Measurements from ENCODE around the gene IKZF4.
A peak's percentile ranks its signal among the peaks of the same experiment; 100 is the strongest.
"Not testable (repeated sequence)": the region's sequence is repeated elsewhere in the genome, so short reads cannot be mapped to it uniquely, and the experiment has no call there.

IKZF4 gene

GRCh38 chr12:55996201-55996714, 24.6 kb upstream of the IKZF4 start:
- Histone ChIP-seq H3K79me2 (ENCODE audit: insufficient read depth, low read length) (no peaks in the 10 kb centered on the region), H3K27me3 (ENCODE audit: insufficient read depth, low read length, poor library complexity, severe bottlenecking) (no peaks in the 10 kb centered on the region), H3K9ac (ENCODE audit: low read depth, low read length, poor library complexity, severe bottlenecking) (no peak overlapping the region), H3K4me2 (ENCODE audit: low read depth, low read length, poor library complexity, severe bottlenecking) (no peak overlapping the region), H3K9me3 (ENCODE audit: insufficient read depth, low read depth, low read length) (no peaks in the 10 kb centered on the region), H4K20me1 (ENCODE audit: insufficient read depth, low read length, poor library complexity, severe bottlenecking) (no peaks in the 10 kb centered on the region), H3F3A (ENCODE audit: low read depth) (no peaks in the 10 kb centered on the region), H3K4me3 (ENCODE audit: low read length, poor library complexity, severe bottlenecking) (no peak overlapping the region), H3K36me3 (ENCODE audit: insufficient read depth, low read length) (peaks cover 16% of the 10 kb centered on the region; the same call in 1 of the 2 replicates), H3K4me1 (ENCODE audit: insufficient read depth, low read length, poor library complexity, severe bottlenecking) (no peaks in the 10 kb centered on the region), H2AFZ (ENCODE audit: low read length) (no peak overlapping the region), H3K9me2 (replicated peaks; ENCODE audit: low read depth, low read length) (no peaks in the 10 kb centered on the region)
- TF ChIP-seq CTCF (conservative IDR thresholded peaks at IDR 0.05; ENCODE audit: low read length) (peak; percentile 98), EZH2phosphoT487 (IDR thresholded peaks at IDR 0.05; ENCODE audit: borderline replicate concordance) (no peak)

GRCh38 chr12:55996715-55997534, 23.9 kb upstream of the IKZF4 start, which contains the start of gene SUOX:
TSS of gene SUOX (plus strand) at chr12:55997276. CDS start at chr12:56002222, 4,946 bp downstream.
- H3K9me2 ChIP-seq (replicated peaks; ENCODE audit: low read depth, low read length) = no peaks in the 10 kb centered on the region
- no peak within 1 kb of the TSS for H3K4me3 ChIP-seq (ENCODE audit: low read length, poor library complexity, severe bottlenecking)
- H3K4me2 ChIP-seq (ENCODE audit: low read depth, low read length, poor library complexity, severe bottlenecking) = no peak within 1 kb of the TSS
- H3K9me3 ChIP-seq (ENCODE audit: insufficient read depth, low read depth, low read length) = no peaks in the 10 kb centered on the region
- no peak for TF ChIP-seq CTCF (conservative IDR thresholded peaks at IDR 0.05; ENCODE audit: low read length)
- no peak for TF ChIP-seq EZH2phosphoT487 (IDR thresholded peaks at IDR 0.05; ENCODE audit: borderline replicate concordance)
- peaks cover 11% of the 10 kb centered on the region; the same call in 1 of the 2 replicates for H3K36me3 ChIP-seq (ENCODE audit: insufficient read depth, low read length)
- H3K9ac ChIP-seq (ENCODE audit: low read depth, low read length, poor library complexity, severe bottlenecking) = no peak within 1 kb of the TSS
- no peaks in the 10 kb centered on the region for H4K20me1 ChIP-seq (ENCODE audit: insufficient read depth, low read length, poor library complexity, severe bottlenecking)
- H3K27me3 ChIP-seq (ENCODE audit: insufficient read depth, low read length, poor library complexity, severe bottlenecking) = no peaks in the 10 kb centered on the region
- no peaks in the 10 kb centered on the region for H3F3A ChIP-seq (ENCODE audit: low read depth)
- H3K79me2 ChIP-seq (ENCODE audit: insufficient read depth, low read length) = no peaks in the 10 kb centered on the region
- no peaks in the 10 kb centered on the region for H3K4me1 ChIP-seq (ENCODE audit: insufficient read depth, low read length, poor library complexity, severe bottlenecking)
- H2AFZ ChIP-seq (ENCODE audit: low read length) = no peak within 1 kb of the TSS

- Histone ChIP-seq H3F3A (ENCODE audit: low read depth) (no peaks in the 10 kb centered on the region), H3K4me3 (ENCODE audit: low read length, poor library complexity, severe bottlenecking) (no peak overlapping the region), H3K27me3 (ENCODE audit: insufficient read depth, low read length, poor library complexity, severe bottlenecking) (no peaks in the 10 kb centered on the region), H4K20me1 (ENCODE audit: insufficient read depth, low read length, poor library complexity, severe bottlenecking) (no peaks in the 10 kb centered on the region), H3K4me2 (ENCODE audit: low read depth, low read length, poor library complexity, severe bottlenecking) (no peak overlapping the region), H3K36me3 (ENCODE audit: insufficient read depth, low read length) (peaks cover 5% of the 10 kb centered on the region; the same call in 1 of the 2 replicates), H3K9me2 (replicated peaks; ENCODE audit: low read depth, low read length) (no peaks in the 10 kb centered on the region), H2AFZ (ENCODE audit: low read length) (no peak overlapping the region), H3K9me3 (ENCODE audit: insufficient read depth, low read depth, low read length) (no peaks in the 10 kb centered on the region), H3K4me1 (ENCODE audit: insufficient read depth, low read length, poor library complexity, severe bottlenecking) (no peaks in the 10 kb centered on the region), H3K79me2 (ENCODE audit: insufficient read depth, low read length) (no peaks in the 10 kb centered on the region), H3K9ac (ENCODE audit: low read depth, low read length, poor library complexity, severe bottlenecking) (no peak overlapping the region)
- TF ChIP-seq CTCF (conservative IDR thresholded peaks at IDR 0.05; ENCODE audit: low read length) (no peak), EZH2phosphoT487 (IDR thresholded peaks at IDR 0.05; ENCODE audit: borderline replicate concordance) (no peak)
Measured at GRCh38 chr12:55997535-55997859, 23.3 kb upstream of the IKZF4 start.

GRCh38 chr12:55999522-55999921, 21.3 kb upstream of the IKZF4 start:
- not testable (repeated sequence) for H3K4me3 ChIP-seq (ENCODE audit: low read length, poor library complexity, severe bottlenecking); H3K9me3 ChIP-seq (ENCODE audit: insufficient read depth, low read depth, low read length); H3K9me2 ChIP-seq (replicated peaks; ENCODE audit: low read depth, low read length); H2AFZ ChIP-seq (ENCODE audit: low read length); H3F3A ChIP-seq (ENCODE audit: low read depth); H3K27me3 ChIP-seq (ENCODE audit: insufficient read depth, low read length, poor library complexity, severe bottlenecking); H4K20me1 ChIP-seq (ENCODE audit: insufficient read depth, low read length, poor library complexity, severe bottlenecking); H3K4me1 ChIP-seq (ENCODE audit: insufficient read depth, low read length, poor library complexity, severe bottlenecking); H3K4me2 ChIP-seq (ENCODE audit: low read depth, low read length, poor library complexity, severe bottlenecking); H3K79me2 ChIP-seq (ENCODE audit: insufficient read depth, low read length); H3K36me3 ChIP-seq (ENCODE audit: insufficient read depth, low read length); H3K9ac ChIP-seq (ENCODE audit: low read depth, low read length, poor library complexity, severe bottlenecking)

GRCh38 chr12:55999999-56000540, 20.8 kb upstream of the IKZF4 start:
- H3K36me3 ChIP-seq (ENCODE audit: insufficient read depth, low read length); H2AFZ ChIP-seq (ENCODE audit: low read length); H3F3A ChIP-seq (ENCODE audit: low read depth); H3K9me2 ChIP-seq (replicated peaks; ENCODE audit: low read depth, low read length); H4K20me1 ChIP-seq (ENCODE audit: insufficient read depth, low read length, poor library complexity, severe bottlenecking); H3K4me3 ChIP-seq (ENCODE audit: low read length, poor library complexity, severe bottlenecking); H3K27me3 ChIP-seq (ENCODE audit: insufficient read depth, low read length, poor library complexity, severe bottlenecking); H3K4me1 ChIP-seq (ENCODE audit: insufficient read depth, low read length, poor library complexity, severe bottlenecking); H3K9me3 ChIP-seq (ENCODE audit: insufficient read depth, low read depth, low read length); H3K9ac ChIP-seq (ENCODE audit: low read depth, low read length, poor library complexity, severe bottlenecking); H3K79me2 ChIP-seq (ENCODE audit: insufficient read depth, low read length); H3K4me2 ChIP-seq (ENCODE audit: low read depth, low read length, poor library complexity, severe bottlenecking): not testable (repeated sequence)

Measured in Loucy (cell line).